SH-SY5Y (cell line): ENCODE measurements around the gene NDST4.

Experiments used
- GATA2 ChIP-seq: IDR thresholded peaks from 2 replicates; pipeline ENCODE4 v1.6.1; 2011; ENCODE audit warnings: mild to moderate bottlenecking, low read depth, low read length
- GATA3 ChIP-seq: IDR thresholded peaks from 2 replicates; pipeline ENCODE4 v1.6.1; 2011; ENCODE audit warnings: low read depth, mild to moderate bottlenecking, low read length, moderate library complexity

- TF ChIP-seq GATA2 (no peak), GATA3 (no peak)
These were observed 127.3 kb downstream of the NDST4 start for GRCh38 chr4:114986133-114986532.
